H1 (cell line): Measurements from ENCODE around the gene ZSCAN1. TPM values are rescaled to one million over a fixed set of nuclear protein-coding genes. Genes with fewer than 3 reads are reported as not detected.
A peak's percentile ranks its signal among the peaks of the same experiment; 100 is the strongest.

Experiments used
- CHD2 ChIP-seq: IDR thresholded peaks from 2 replicates; pipeline ENCODE4 v1.6.1; 2012; ENCODE audit warnings: low read length, improper control_type of control experiment
- CHD7 ChIP-seq: fragments of 300-600 bp; sonication (generic); IDR thresholded peaks from 2 replicates; pipeline ENCODE4 v1.7.1; 2012; ENCODE audit warnings: low read length, moderate library complexity, mild to moderate bottlenecking, inconsistent platforms; ENCODE audit not compliant: insufficient replicate concordance
- GABPA ChIP-seq: IDR thresholded peaks from 2 replicates; pipeline ENCODE4 v1.6.1; 2011; ENCODE audit warnings: mild to moderate bottlenecking, low read length, moderate library complexity, borderline replicate concordance; ENCODE audit not compliant: insufficient read depth
- HDAC2 ChIP-seq, 2 experiments: fragments of 300-600 bp in 1 of 2; sonication (generic) in 1 of 2; IDR thresholded peaks; 2 replicates each; pipeline ENCODE4 v1.6.1; 2011 to 2012; ENCODE audit warnings: low read depth in 2 of 2, low read length in 2 of 2, mild to moderate bottlenecking in 2 of 2, moderate library complexity in 2 of 2, borderline replicate concordance in 1 of 2, inconsistent platforms in 1 of 2
- NRF1 ChIP-seq: IDR thresholded peaks from 2 replicates; pipeline ENCODE4 v1.6.1; 2011; ENCODE audit warnings: mild to moderate bottlenecking, low read depth, low read length, improper control_type of control experiment
- POLR2A ChIP-seq, 2 experiments: IDR thresholded peaks; 1 replicate in 1 of 2; 2 replicates in 1 of 2; pipeline ENCODE4 v1.6.1; 2011; ENCODE audit warnings: low read depth in 2 of 2, low read length in 2 of 2, mild to moderate bottlenecking in 2 of 2; ENCODE audit errors: control extremely low read depth in 1 of 2
- RBBP5 ChIP-seq: IDR thresholded peaks from 2 replicates; pipeline ENCODE4 v1.7.1; 2012; ENCODE audit warnings: low read depth, mild to moderate bottlenecking, inconsistent platforms, low read length, moderate library complexity, borderline replicate concordance
- SIN3A ChIP-seq, 2 experiments: IDR thresholded peaks in 1 of 2; conservative IDR thresholded peaks in 1 of 2; 2 replicates each; pipeline ENCODE4 v1.6.1; 2011 to 2012; ENCODE audit warnings: low read length in 2 of 2, improper control_type of control experiment in 1 of 2, low read depth in 1 of 2, mild to moderate bottlenecking in 1 of 2
- polyA plus RNA-seq, 7 experiments: library from polyadenylated mRNA; depleted of rRNA in 3 of 7; stranded (reverse) in 5 of 7; unstranded in 2 of 7; fragments of >200 nt in 5 of 7; fragments of 200-250 nt in 2 of 7; gene quantifications; 1 replicate in 5 of 7; 2 replicates in 1 of 7; 4 replicates in 1 of 7; pipeline versions ENCODE4 v1.2.1 to v1.2.3, GENCODE V29; 2011 to 2013; ENCODE audit warnings: missing spikeins in 2 of 7, mixed read lengths in 2 of 7
- total RNA-seq: library from RNA; stranded (reverse); fragmentation: NEBNext Ultra II Directional; extraction: Animal tissue kit (Norgen Biotek cat#: 25700); gene quantifications from 2 replicates; pipeline ENCODE4 v1.2.1, GENCODE V29; 2021

The ZSCAN1 gene
- total and polyA plus RNA-seq, 2 of the 8 experiments (the other 6 are each of a cell fraction or from before 2014, with no cell fraction given): 1.2 to 4.3 TPM

DNA sequence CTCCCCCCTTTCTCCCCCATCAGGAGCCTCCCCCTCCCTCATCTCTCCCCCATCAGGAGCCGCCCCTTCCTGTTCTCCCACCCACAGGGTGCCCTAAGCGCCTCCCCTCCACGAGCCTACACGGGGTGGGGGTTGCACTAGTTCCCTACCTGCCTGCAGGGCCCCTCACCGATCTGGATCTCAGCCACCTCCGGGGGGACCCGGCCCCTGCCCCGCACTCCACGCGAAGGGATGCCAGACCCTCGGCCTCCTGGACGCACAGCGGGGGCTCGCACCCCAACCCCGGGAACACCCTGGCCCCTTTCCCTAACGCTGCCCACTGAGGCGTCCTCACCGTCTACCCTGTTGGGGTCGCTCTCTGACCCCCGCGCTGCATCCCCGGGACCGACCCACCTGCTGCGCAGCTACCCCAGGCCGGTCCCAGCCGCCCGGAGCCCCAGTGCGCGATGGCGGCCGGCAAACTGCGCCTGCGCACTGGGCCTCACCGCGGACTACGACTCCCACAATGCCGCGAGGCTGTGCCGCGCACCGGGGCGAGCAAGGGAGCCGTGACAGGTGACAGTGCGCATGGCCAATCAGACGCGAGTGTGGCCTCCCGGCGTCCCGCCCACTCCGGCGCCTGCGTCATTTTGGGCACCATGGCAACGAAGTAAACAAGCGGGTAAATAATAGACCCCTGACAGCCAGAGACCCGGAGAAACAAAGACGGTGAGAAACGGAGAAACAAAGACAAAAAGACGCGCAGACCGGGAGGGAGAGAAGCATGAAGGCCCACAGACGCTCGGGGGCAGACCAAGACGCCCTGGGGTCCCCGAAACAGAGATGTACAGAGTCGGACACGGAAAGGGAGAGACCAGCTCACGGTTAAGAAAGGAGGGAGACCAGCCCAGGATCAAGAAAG, 64.2 kb downstream of the ZSCAN1 start, which contains the start of gene ZSCAN18 (continued):
- TF ChIP-seq POLR2A (IDR thresholded peaks at IDR 0.05; ENCODE audit: control extremely low read depth in 1 of 2, low read depth in 2 of 2, low read length in 2 of 2) (peak in 1 of 2 experiments; percentile 46; a peak in 2 of 3 replicates), HDAC2 (IDR thresholded peaks at IDR 0.05; ENCODE audit: borderline replicate concordance in 1 of 2, low read depth in 2 of 2, low read length in 2 of 2) (0 out of 4 replicates have a peak, but pooled peaks of 1 of the 2 experiments have one; percentile 26), NRF1 (peak; percentile 66), SIN3A (conservative IDR thresholded peaks at IDR 0.05 in 1 of 2, IDR thresholded peaks at IDR 0.05 in 1 of 2; ENCODE audit: low read depth in 1 of 2, low read length in 2 of 2) (no peak), CHD7 (no peak), CHD2 (peak; percentile 86), GABPA (no peak), RBBP5 (peak; percentile 65; the same call in 1 of the 2 replicates)
